Measurements from ENCODE around the gene DMXL1.
"Not testable (repeated sequence)": the region's sequence is repeated elsewhere in the genome, so short reads cannot be mapped to it uniquely, and the experiment has no call there.

Gene DMXL1

GRCh38 chr5:119123280-119123679 is 52.4 kb downstream of the DMXL1 start:
- DNase-seq = no peak

DNA sequence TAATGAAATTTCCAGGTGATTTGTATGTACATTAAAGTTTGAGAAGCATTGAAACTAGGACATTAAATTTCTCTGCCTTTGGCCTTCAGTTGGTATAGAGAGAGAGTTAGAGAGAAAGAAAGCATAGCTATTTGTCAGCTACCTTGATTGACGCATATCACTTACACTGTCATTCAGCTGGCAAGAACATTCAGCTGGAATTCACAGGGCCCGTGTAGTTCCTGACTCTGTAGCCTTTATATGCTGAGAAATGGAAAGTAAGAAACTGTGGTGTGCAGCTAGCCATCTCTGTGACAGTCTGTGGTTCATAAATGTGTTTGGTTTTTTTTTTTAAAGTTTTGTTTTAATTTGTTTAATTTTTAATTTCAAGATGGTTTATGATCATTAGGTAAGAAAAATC is 58.9 kb downstream of the DMXL1 start:
- DNase-seq = no peak

DNA sequence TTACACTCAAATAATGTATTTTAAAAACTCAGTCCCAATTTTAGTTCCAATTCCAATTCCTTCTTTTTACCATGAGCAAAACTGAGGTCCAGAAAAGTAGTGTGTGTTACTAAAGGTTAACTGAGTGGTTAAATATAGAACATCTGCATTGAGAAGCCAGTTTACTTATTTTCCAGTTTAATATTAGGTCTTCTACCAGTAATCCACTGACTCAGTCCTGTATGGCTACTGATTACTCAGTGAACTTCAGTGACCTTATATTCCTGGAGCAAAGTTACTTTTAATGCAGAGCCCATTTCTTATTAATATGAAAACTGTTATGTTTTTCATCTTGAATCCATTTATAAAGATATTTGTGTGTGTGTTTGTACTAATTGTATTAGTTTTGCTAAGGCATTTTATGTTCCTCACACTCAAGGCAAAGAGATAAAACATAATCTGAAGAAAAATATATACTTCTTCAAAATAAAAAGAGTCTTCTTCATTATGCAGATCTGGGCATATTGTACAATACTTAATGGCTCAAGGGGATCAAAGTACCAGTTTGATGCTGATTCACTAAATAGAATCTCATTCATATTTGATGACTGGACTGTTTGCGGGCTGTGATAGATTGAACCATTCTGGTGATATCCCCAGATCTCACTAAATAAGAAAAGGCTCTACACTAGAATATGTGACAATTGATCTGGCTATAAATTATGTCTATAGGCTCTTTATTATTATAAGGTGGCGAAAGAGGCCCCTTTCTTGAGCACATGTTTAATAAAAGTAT is 60.8 kb downstream of the DMXL1 start:
- no peak for DNase-seq

- not testable (repeated sequence) for DNase-seq
These were observed 64.9 kb downstream of the DMXL1 start for GRCh38 chr5:119135743-119136142.

- DNase-seq = no peak
These were observed 65.9 kb downstream of the DMXL1 start for GRCh38 chr5:119136666-119137318.

- no peak for DNase-seq
These were observed 82.7 kb downstream of the DMXL1 start for GRCh38 chr5:119153629-119154028.

GRCh38 chr5:119158144-119158543 is 87.3 kb downstream of the DMXL1 start:
- no peak for DNase-seq

DNA sequence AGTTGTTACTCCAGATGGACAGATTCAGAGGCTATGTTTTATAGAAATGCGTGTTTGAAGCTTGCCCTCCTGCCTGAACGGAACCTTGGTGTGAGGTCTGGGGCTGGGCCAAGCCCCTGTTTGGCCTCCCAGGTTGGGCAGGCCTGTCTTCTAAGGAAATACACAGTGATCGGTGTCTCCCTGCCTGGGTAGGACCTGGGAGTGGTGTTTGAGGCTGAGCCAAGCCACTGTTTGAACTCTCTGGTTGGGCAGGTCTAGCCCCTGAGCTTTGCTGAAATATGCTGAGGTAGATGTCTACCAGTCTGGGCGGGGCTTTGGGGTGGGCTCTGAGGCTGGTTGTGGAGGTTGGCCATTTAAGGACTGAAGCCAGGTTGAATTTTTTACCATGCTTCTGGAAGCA is 90.5 kb downstream of the DMXL1 start:
- DNase-seq = no peak

- DNase-seq = no peak
These were observed 95.1 kb downstream of the DMXL1 start for GRCh38 chr5:119166026-119166425.

- no peak for DNase-seq
These were observed 97.5 kb downstream of the DMXL1 start for GRCh38 chr5:119168401-119168800.

- no peak for DNase-seq
These were observed 100.8 kb downstream of the DMXL1 start for GRCh38 chr5:119171686-119172085.

GRCh38 chr5:119174578-119175163 is 103.8 kb downstream of the DMXL1 start:
- no peak for DNase-seq

- DNase-seq = no peak
These were observed 105.9 kb downstream of the DMXL1 start for GRCh38 chr5:119176785-119177184.

DNA sequence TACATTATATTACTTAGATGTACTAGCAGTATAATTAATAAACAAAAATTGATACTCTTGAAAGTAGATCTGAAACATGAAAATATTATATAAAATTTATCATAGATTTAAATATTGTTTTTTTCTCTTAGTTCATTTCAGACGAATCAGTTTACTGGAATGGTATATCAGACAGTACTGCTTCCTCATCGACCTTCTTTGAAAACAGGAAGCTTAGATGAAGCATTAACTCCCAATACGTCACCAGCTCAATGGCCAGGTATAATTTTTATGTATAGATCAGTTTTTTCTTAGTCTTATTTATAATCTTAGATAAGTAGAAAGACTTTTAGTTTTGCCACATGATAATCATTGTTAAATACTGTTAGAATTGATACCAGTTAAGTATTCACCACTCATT is 106.3 kb downstream of the DMXL1 start:
- DNase-seq = no peak

DNA sequence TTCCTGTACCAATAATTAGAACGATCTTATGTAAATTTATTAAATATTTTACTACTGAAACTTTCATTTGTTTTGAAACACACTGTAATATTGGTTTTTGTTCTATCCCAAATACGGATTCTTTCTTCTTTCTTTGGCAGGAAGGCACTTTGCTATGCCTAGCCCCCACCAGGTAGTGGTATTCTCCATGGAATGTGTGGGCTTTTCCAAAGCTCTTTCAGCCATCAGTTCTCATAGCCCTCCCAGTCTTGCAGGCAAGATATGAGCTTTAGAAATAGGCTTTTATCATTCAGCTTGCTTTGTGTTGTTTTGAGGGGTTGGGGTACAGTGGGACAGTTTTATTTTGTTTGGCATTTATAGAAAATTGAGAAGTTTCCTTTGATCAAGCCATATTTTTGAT is 107.5 kb downstream of the DMXL1 start:
- DNase-seq = no peak

- DNase-seq = no peak
These were observed 109.2 kb downstream of the DMXL1 start for GRCh38 chr5:119179857-119180641.

DNA sequence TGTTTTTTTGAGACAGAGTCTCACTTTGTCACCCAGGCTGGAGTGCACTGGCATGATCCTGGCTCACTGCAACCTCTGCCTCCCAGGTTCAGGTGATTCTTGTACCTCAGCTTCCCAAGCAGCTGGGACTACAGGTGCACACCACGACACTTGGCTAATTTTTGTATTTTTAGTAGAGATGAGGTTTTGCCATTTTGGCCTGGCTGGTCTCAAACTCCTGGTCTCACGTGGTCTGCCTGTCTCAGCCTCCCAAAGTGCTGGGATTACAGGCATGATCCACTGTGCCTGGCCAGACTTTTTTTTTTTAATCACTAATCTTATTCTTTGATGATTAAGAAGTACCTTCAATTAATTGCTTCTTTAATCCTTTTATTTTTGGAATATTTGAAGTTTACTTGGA is 114.6 kb downstream of the DMXL1 start:
- DNase-seq = not testable (repeated sequence)

DNA sequence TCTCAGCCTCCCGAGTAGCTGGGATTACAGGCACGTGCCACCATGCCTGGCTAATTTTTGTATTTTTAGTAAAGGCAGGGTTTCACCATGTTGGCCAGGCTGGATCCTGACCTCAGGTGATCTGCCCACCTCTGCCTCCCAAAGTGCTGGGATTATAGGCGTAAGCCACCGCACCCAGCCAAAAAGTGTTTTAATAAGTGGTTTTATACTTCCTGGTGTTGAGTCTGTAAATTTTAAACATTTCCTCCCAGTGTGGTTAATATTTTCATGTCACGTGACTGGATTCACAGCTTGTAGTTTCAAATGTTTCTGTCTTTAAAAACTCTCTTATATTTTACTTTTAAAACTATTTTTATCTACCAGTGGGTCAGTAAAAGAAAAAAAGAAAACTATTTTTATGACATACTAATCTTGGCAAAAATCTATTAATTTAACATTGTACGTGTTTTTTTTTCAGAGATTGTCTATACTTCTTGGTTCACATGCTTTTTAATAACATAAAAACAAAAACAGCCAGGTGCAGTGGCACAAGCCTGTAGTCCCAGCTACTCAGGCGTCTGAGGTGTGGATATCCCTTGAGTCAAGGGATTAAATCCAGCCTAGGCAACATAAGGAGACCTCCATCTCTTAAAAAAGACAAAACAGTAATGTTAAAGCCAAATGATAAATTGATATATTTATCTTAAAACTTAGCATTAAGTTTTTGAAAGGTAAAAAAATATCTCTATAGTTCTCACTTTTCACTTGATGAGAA is 117.1 kb downstream of the DMXL1 start:
- DNase-seq = no peak

GRCh38 chr5:119190470-119191095 is 119.7 kb downstream of the DMXL1 start:
- DNase-seq = no peak

- no peak for DNase-seq
These were observed 121.1 kb downstream of the DMXL1 start for GRCh38 chr5:119191944-119192343.

DNA sequence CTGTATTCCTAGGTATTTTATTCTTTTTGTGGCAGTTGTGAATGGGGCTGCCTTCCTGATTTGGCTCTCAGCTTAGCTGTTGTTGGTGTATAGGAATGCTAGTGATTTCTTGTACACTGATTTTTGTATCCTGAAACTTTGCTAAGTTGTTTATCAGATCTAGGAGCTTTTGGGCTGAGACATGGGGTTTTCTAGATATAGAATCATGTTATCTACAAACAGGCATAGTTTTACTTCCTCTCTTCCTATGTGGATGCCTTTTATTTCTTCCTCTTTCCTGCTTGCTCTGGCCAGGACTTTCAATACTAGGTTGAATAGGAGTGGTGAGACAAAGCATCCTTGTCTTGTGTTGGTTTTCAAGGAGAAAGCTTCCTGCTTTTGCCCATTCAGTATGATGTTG is 129.9 kb downstream of the DMXL1 start:
- no peak for DNase-seq

DNA sequence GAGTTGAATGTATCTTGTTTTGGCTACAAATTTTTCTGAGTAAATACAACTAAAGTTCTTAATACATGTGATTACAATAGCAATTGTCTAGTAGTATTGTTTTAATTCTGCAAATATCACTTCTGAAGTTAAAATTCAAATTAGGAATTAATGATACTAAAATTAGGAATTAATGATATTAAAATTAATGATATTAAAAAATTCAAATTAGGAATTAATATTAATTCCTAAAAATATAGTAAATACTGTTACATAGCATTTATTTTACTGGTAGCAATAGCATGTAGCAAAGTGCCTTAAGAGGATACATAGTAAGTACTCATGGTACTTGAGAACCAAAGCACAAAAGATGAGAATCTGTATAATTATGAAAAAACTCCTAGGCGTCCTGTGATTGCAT is 136.2 kb downstream of the DMXL1 start:
- no peak for DNase-seq

All from activated CD8-positive, alpha-beta memory T cell treated with anti-CD3 and anti-CD28 coated beads for 24 hours (primary cell).